ENCODE data around the gene TMEM258.

DNA sequence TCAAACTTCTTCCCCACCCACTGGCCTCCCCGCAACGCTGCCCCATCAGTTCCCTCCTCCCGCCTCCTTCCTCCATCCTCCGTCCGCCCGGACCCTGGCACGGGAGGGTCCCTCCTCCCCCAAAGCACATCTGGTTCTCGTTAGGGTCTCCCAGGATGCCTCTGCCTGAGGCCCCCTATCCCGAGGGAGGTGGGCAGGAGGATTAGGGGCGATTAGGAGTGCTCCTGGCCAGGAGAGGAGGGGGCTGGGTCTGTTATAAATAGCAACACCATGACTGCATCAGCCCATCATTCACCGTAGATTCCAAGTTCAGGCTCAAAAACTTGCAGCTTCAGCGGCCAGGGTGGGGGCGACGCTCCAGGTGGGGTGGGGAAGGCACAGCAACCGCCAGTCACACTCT, 29.6 kb downstream of the TMEM258 start:
- no peak for TF ChIP-seq POLR2A (IDR thresholded peaks at IDR 0.05)
- TF ChIP-seq, protein P1, sequence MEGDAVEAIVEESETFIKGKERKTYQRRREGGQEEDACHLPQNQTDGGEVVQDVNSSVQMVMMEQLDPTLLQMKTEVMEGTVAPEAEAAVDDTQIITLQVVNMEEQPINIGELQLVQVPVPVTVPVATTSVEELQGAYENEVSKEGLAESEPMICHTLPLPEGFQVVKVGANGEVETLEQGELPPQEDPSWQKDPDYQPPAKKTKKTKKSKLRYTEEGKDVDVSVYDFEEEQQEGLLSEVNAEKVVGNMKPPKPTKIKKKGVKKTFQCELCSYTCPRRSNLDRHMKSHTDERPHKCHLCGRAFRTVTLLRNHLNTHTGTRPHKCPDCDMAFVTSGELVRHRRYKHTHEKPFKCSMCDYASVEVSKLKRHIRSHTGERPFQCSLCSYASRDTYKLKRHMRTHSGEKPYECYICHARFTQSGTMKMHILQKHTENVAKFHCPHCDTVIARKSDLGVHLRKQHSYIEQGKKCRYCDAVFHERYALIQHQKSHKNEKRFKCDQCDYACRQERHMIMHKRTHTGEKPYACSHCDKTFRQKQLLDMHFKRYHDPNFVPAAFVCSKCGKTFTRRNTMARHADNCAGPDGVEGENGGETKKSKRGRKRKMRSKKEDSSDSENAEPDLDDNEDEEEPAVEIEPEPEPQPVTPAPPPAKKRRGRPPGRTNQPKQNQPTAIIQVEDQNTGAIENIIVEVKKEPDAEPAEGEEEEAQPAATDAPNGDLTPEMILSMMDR (IDR thresholded peaks at IDR 0.05): no peak

Data from body of pancreas (tissue), 4 donors.